OCI-LY3 (cell line): ENCODE measurements around the gene SERPINB10.

Experiments
- H2AFZ ChIP-seq: fragments of 200-600, 300-600 bp; shearing (Covaris generic); 2 replicates; pipeline ENCODE4 v1.6.0; 2014; ENCODE audit warnings: antibody characterized with exemption, low read depth, low read length
- H3K27ac ChIP-seq: fragments of 200-600, 300-600 bp; sonication (generic); 2 replicates; pipeline ENCODE4 v1.5.1; 2014; ENCODE audit warnings: mild to moderate bottlenecking, low read length, moderate library complexity, mixed read lengths
- H3K27me3 ChIP-seq: fragments of 200-600, 300-600 bp; sonication (generic); 2 replicates; pipeline ENCODE4 v1.6.1; 2014; ENCODE audit warnings: low read depth, low read length, mixed read lengths
- H3K36me3 ChIP-seq: fragments of 200-600, 300-600 bp; sonication (generic); replicated peaks from 2 replicates; pipeline ENCODE3; 2014; ENCODE audit warnings: low read depth, low read length, mixed read lengths
- H3K4me1 ChIP-seq: fragments of 300-600, 200-600 bp; sonication (generic); 2 replicates; pipeline ENCODE4 v1.6.1; 2014; ENCODE audit warnings: low read length, mixed read lengths
- H3K4me2 ChIP-seq: fragments of 200-600, 300-600 bp; sonication (generic); 2 replicates; pipeline ENCODE4 v1.6.1; 2014; ENCODE audit warnings: low read length, mixed read lengths
- H3K4me3 ChIP-seq: fragments of 300-600, 200-600 bp; sonication (generic); 2 replicates; pipeline ENCODE4 v1.5.1; 2014; ENCODE audit warnings: antibody characterized with exemption, mild to moderate bottlenecking, low read length, moderate library complexity
- H3K79me2 ChIP-seq: fragments of 300-600, 200-600 bp; shearing (Covaris generic); 2 replicates; pipeline ENCODE4 v1.6.1; 2014; ENCODE audit warnings: mild to moderate bottlenecking, low read length, mixed read lengths
- H3K9ac ChIP-seq: fragments of 300-600, 200-600 bp; shearing (Covaris generic); 2 replicates; pipeline ENCODE4 v1.6.0; 2014; ENCODE audit warnings: mild to moderate bottlenecking, low read length, moderate library complexity
- H3K9me3 ChIP-seq: fragments of 200-600, 300-600 bp; shearing (Covaris generic); 2 replicates; pipeline ENCODE4 v1.6.1; 2014; ENCODE audit warnings: low read length, mixed read lengths; ENCODE audit not compliant: insufficient read depth
- H4K20me1 ChIP-seq: fragments of 200-600, 300-600 bp; sonication (generic); 2 replicates; pipeline ENCODE4 v1.6.1; 2016; ENCODE audit warnings: low read length, mixed read lengths; ENCODE audit not compliant: insufficient read depth
- EZH2phosphoT487 ChIP-seq: fragments of 200-600 bp; shearing (Covaris generic); IDR thresholded peaks from 2 replicates; pipeline ENCODE4 v1.6.1; 2018; ENCODE audit warnings: antibody characterized with exemption, mixed run types, low read depth
- TF ChIP-seq, protein P1 (sequence below): fragments of 200-600, 300-600 bp; sonication (generic); IDR thresholded peaks from 2 replicates; pipeline ENCODE4 v1.5.1; 2014; ENCODE audit warnings: antibody characterized with exemption, low read length, low read depth

Gene SERPINB10

DNA sequence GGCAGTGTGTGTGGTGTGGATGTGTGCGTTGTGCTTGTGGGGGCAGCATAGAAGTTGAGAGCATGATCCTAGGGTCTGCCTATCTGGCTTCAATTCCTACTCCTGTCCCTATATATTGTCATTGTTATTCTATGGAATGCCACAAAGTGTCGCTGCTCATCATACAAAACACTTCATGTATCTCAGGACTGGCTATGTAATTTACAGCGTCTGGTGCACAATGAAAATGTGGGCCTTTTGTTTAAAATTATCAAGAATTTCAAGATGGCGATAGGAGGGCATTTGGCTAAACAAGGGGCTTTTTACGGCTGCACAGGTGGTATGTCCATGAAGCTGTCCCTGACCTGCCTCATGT lies 16.8 kb upstream of the SERPINB10 start:
- H3K27me3 ChIP-seq: peaks cover 3% of the 10 kb centered on the region; the same call in 1 of the 2 replicates
- H3K9ac ChIP-seq: no peak overlapping the region
- H3K27ac ChIP-seq: no peak overlapping the region
- TF ChIP-seq EZH2phosphoT487: no peak
- TF ChIP-seq, protein P1, sequence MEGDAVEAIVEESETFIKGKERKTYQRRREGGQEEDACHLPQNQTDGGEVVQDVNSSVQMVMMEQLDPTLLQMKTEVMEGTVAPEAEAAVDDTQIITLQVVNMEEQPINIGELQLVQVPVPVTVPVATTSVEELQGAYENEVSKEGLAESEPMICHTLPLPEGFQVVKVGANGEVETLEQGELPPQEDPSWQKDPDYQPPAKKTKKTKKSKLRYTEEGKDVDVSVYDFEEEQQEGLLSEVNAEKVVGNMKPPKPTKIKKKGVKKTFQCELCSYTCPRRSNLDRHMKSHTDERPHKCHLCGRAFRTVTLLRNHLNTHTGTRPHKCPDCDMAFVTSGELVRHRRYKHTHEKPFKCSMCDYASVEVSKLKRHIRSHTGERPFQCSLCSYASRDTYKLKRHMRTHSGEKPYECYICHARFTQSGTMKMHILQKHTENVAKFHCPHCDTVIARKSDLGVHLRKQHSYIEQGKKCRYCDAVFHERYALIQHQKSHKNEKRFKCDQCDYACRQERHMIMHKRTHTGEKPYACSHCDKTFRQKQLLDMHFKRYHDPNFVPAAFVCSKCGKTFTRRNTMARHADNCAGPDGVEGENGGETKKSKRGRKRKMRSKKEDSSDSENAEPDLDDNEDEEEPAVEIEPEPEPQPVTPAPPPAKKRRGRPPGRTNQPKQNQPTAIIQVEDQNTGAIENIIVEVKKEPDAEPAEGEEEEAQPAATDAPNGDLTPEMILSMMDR: peak; percentile 95
- H4K20me1 ChIP-seq: no peaks in the 10 kb centered on the region
- H3K79me2 ChIP-seq: no peaks in the 10 kb centered on the region
- no peak overlapping the region for H3K4me2 ChIP-seq
- no peaks in the 10 kb centered on the region for H3K9me3 ChIP-seq
- peaks cover 24% of the 10 kb centered on the region for H3K4me1 ChIP-seq
- no peaks in the 10 kb centered on the region for H3K36me3 ChIP-seq
- H2AFZ ChIP-seq: no peak overlapping the region
- H3K4me3 ChIP-seq: no peak overlapping the region

DNA sequence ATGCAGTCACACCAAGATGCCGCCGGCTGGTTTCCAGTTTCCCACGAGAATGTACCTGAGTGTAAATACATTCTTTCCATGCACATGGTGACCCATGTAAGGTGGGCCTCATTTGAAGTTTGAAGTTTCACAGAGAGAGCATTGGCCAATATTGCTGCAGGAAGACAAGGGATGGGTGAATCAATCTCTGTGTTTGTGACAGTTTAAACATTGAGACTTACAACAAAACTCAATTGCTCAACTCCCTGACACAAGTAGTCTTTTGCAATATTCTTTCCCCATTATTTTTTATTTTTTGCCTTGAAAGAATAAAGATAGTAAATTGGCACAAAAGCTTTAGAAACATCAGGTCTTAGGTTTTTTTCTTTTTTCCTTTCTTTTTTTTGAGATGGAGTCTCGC lies 15.2 kb upstream of the SERPINB10 start:
- no peak overlapping the region for H3K27ac ChIP-seq
- TF ChIP-seq EZH2phosphoT487: no peak
- TF ChIP-seq, protein P1: no peak
- H3K79me2 ChIP-seq: no peaks in the 10 kb centered on the region
- H3K9ac ChIP-seq: no peak overlapping the region
- H4K20me1 ChIP-seq: no peaks in the 10 kb centered on the region
- no peak overlapping the region for H3K4me2 ChIP-seq
- H3K36me3 ChIP-seq: no peaks in the 10 kb centered on the region
- H3K27me3 ChIP-seq: peaks cover under 1% of the 10 kb centered on the region; the same call in 1 of the 2 replicates
- no peaks in the 10 kb centered on the region for H3K9me3 ChIP-seq
- H3K4me1 ChIP-seq: peaks cover 24% of the 10 kb centered on the region
- H2AFZ ChIP-seq: no peak overlapping the region
- no peak overlapping the region for H3K4me3 ChIP-seq

DNA sequence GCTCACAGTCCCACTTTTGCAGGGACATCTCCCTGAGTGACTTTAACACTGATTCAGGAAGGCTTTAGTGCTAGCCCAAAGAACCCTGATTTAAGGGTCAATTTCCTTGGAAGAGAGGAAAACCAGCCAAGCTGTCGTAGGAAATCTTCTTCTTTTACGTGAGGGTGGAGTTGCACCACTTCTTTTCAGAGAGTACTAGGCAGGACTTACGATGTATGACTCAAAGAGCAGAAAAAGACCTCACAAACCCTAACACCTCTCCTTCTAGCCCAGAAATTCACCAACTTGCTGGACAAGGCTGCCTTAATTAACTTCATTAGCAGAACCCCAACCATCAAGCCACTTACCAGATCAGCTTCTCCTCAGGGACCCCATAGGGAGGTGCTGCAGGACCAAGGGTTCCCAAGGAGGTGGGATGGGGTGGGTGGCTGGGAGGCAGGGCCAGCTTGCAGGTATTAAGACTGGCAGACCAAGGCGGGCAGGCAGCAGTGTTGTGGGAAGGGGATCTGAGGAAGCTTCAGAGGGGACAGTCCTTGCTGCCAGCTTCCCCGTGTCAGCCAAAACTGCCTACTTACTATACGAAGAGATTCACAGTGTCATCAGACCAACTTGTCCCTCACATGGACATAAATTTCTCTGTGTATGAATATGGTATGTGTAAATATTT lies 13.5 kb upstream of the SERPINB10 start:
- no peak overlapping the region for H3K4me3 ChIP-seq
- H3K79me2 ChIP-seq: no peaks in the 10 kb centered on the region
- H3K9me3 ChIP-seq: no peaks in the 10 kb centered on the region
- TF ChIP-seq EZH2phosphoT487: no peak
- peaks cover 15% of the 10 kb centered on the region for H3K4me1 ChIP-seq
- H3K36me3 ChIP-seq: no peaks in the 10 kb centered on the region
- no peak overlapping the region for H3K27ac ChIP-seq
- no peak overlapping the region for H3K4me2 ChIP-seq
- H3K9ac ChIP-seq: no peak overlapping the region
- H2AFZ ChIP-seq: no peak overlapping the region
- no peaks in the 10 kb centered on the region for H4K20me1 ChIP-seq
- no peaks in the 10 kb centered on the region for H3K27me3 ChIP-seq

DNA sequence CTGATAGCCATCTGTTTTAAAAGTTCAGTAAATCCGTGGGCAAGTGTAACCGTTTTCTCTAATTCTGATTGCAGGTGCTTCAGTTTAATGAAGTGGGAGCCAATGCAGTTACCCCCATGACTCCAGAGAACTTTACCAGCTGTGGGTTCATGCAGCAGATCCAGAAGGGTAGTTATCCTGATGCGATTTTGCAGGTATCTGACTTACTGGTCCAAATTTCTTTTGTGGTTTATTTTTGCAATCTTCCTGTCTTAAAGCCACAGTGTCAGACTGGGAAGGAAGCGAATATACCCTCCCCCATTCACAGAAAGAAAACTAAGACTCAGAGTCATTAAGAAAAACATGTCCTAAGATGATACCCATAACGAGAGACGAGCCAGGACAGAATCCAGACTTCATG lies 12.6 kb upstream of the SERPINB10 start:
- Histone ChIP-seq H2AFZ (0 out of 2 replicates have a peak overlapping the region, but pooled peaks have one; percentile 14), H3K4me1 (peaks cover 5% of the 10 kb centered on the region; the same call in 1 of the 2 replicates), H3K27me3 (no peaks in the 10 kb centered on the region), H3K4me3 (no peak overlapping the region), H4K20me1 (no peaks in the 10 kb centered on the region), H3K9ac (no peak overlapping the region), H3K36me3 (no peaks in the 10 kb centered on the region), H3K9me3 (no peaks in the 10 kb centered on the region), H3K27ac (no peak overlapping the region), H3K79me2 (no peaks in the 10 kb centered on the region), H3K4me2 (no peak overlapping the region)
- TF ChIP-seq, protein P1: no peak
- TF ChIP-seq EZH2phosphoT487: no peak
